Vagina (tissue), 2 donors: ENCODE results near the gene POC1A. TPM values are rescaled to one million over a fixed set of nuclear protein-coding genes. Genes with fewer than 3 reads are reported as not detected.
A peak's percentile ranks its signal among the peaks of the same experiment; 100 is the strongest.
"Not testable (repeated sequence)": the region's sequence is repeated elsewhere in the genome, so short reads cannot be mapped to it uniquely, and the experiment has no call there.

Experiments used
- DNase-seq, 2 donors: peaks; one replicate each; pipeline ENCODE4 v3.0.0-alpha.2; 2017; ENCODE audit errors: extremely low spot score in 2 of 2
- H3K27ac ChIP-seq: fragments of 200-600 bp; sonication (generic); one replicate; pipeline ENCODE4 v1.5.1; 2019
- H3K27me3 ChIP-seq: fragments of 200-600 bp; sonication (generic); one replicate; pipeline ENCODE4 v1.5.1; 2019
- H3K36me3 ChIP-seq, 2 donors: fragments of 200-600 bp; sonication (generic); one replicate each; pipeline ENCODE4 v1.5.1; 2017 to 2019
- H3K4me1 ChIP-seq: fragments of 200-600 bp; sonication (generic); one replicate; pipeline ENCODE4 v1.5.1; 2019
- H3K4me3 ChIP-seq, 2 donors: fragments of 200-600 bp; sonication (generic); 1 replicate in 1 of 2; 2 replicates in 1 of 2; pipeline ENCODE4 v1.5.1; 2016 to 2019
- H3K9me3 ChIP-seq: fragments of 200-600 bp; sonication (generic); one replicate; pipeline ENCODE4 v1.5.1; 2019
- CTCF ChIP-seq, 3 experiments: fragments of 450-650 bp in 2 of 3; fragments of 200-600 bp in 1 of 3; sonication (generic) in 1 of 3; IDR thresholded peaks; one replicate each; pipeline ENCODE4 v1.5.1; 2017 to 2019; ENCODE audit warnings: antibody characterized with exemption in 3 of 3, mild to moderate bottlenecking in 2 of 3, moderate library complexity in 2 of 3
- POLR2A ChIP-seq, 2 donors: fragments of 450-650 bp; IDR thresholded peaks; one replicate each; pipeline ENCODE4 v1.6.1; 2017; ENCODE audit warnings: antibody characterized with exemption in 2 of 2, mild to moderate bottlenecking in 2 of 2, moderate library complexity in 2 of 2
- POLR2AphosphoS5 ChIP-seq, 2 donors: sonication (generic); formaldehyde crosslinking; IDR thresholded peaks; one replicate each; pipeline ENCODE4 v1.9.0; 2017; ENCODE audit warnings: antibody characterized with exemption in 2 of 2, mild to moderate bottlenecking in 2 of 2, low read depth in 1 of 2; ENCODE audit not compliant: insufficient read depth in 1 of 2
- intact Hi-C: fragments of 100-400 bp; cut with DNase I; formaldehyde crosslinking; loops from one replicate; pipeline ENCODE4 v1.15.1; 2023
- total RNA-seq: library from RNA; depleted of rRNA; stranded (reverse); fragments of >200 nt; gene quantifications from one replicate; pipeline ENCODE4 v1.2.3, GENCODE V29; 2016

Gene POC1A
- total RNA-seq, 1 donor from 2014 or later = 0.74 TPM

- no peak overlapping the region for H3K4me3 ChIP-seq
- H3K36me3 ChIP-seq = no peaks in the 10 kb centered on the region
- H3K27ac ChIP-seq = no peak overlapping the region
- no peaks in the 10 kb centered on the region for H3K9me3 ChIP-seq
- TF ChIP-seq CTCF (IDR thresholded peaks at IDR 0.05) = no peak
- no peak for TF ChIP-seq POLR2AphosphoS5 (IDR thresholded peaks at IDR 0.05; ENCODE audit: insufficient read depth in 1 of 2, low read depth in 1 of 2)
- no peak for TF ChIP-seq POLR2A (IDR thresholded peaks at IDR 0.05)
- intact Hi-C loops = no loop called here
- DNase-seq = peak in 1 of 2 donors; percentile 52
- H3K27me3 ChIP-seq = no peaks in the 10 kb centered on the region
- H3K4me1 ChIP-seq = peaks cover 11% of the 10 kb centered on the region
Measured at GRCh38 chr3:52155912-52156311, 1.7 kb upstream of the POC1A start.

GRCh38 chr3:52153389-52154096 is 680 bp downstream of the POC1A start:
- no peaks in the 10 kb centered on the region for H3K27me3 ChIP-seq
- TF ChIP-seq POLR2A (IDR thresholded peaks at IDR 0.05) (no peak), POLR2AphosphoS5 (IDR thresholded peaks at IDR 0.05; ENCODE audit: insufficient read depth in 1 of 2, low read depth in 1 of 2) (no peak), CTCF (IDR thresholded peaks at IDR 0.05) (no peak)
- H3K4me3 ChIP-seq = peak overlapping the region; percentile 52 to 67
- peak overlapping the region; percentile 80 for H3K27ac ChIP-seq
- intact Hi-C loops = no loop called here
- H3K36me3 ChIP-seq = no peaks in the 10 kb centered on the region
- peaks cover 11% of the 10 kb centered on the region for H3K4me1 ChIP-seq
- DNase-seq = no peak
- no peaks in the 10 kb centered on the region for H3K9me3 ChIP-seq

GRCh38 chr3:52151991-52152390 is 2.2 kb downstream of the POC1A start:
- H3K27me3 ChIP-seq, H3K4me3 ChIP-seq, H3K27ac ChIP-seq, intact Hi-C loops, H3K9me3 ChIP-seq, DNase-seq, H3K36me3 ChIP-seq: not testable (repeated sequence)
- H3K4me1 ChIP-seq = peaks cover 11% of the 10 kb centered on the region

- TF ChIP-seq POLR2A (IDR thresholded peaks at IDR 0.05) (no peak), CTCF (IDR thresholded peaks at IDR 0.05) (no peak), POLR2AphosphoS5 (IDR thresholded peaks at IDR 0.05; ENCODE audit: insufficient read depth in 1 of 2, low read depth in 1 of 2) (no peak)
- Histone ChIP-seq H3K4me3 (no peak overlapping the region), H3K27ac (no peak overlapping the region), H3K27me3 (no peaks in the 10 kb centered on the region), H3K36me3 (no peaks in the 10 kb centered on the region), H3K9me3 (no peaks in the 10 kb centered on the region), H3K4me1 (peaks cover 11% of the 10 kb centered on the region)
- DNase-seq = peak; percentile 52 to 58
- intact Hi-C loops = no loop called here
Measured at GRCh38 chr3:52150860-52151259, 3.4 kb downstream of the POC1A start.

- intact Hi-C loops = no loop called here
Measured at GRCh38 chr3:52150357-52150756, 3.9 kb downstream of the POC1A start.

GRCh38 chr3:52149726-52150125 is 4.5 kb downstream of the POC1A start:
- H3K36me3 ChIP-seq = no peaks in the 10 kb centered on the region
- peaks cover 11% of the 10 kb centered on the region for H3K4me1 ChIP-seq
- H3K4me3 ChIP-seq = no peak overlapping the region
- peak; percentile 64 to 77 for DNase-seq
- no peaks in the 10 kb centered on the region for H3K27me3 ChIP-seq
- no peak overlapping the region for H3K27ac ChIP-seq
- no peaks in the 10 kb centered on the region for H3K9me3 ChIP-seq
- intact Hi-C loops = loop anchor here (5.0 kb wide), 1 partner anchor 212 kb away; no protein-coding TSS in a partner anchor
- TF ChIP-seq CTCF (IDR thresholded peaks at IDR 0.05) (no peak), POLR2A (IDR thresholded peaks at IDR 0.05) (no peak), POLR2AphosphoS5 (IDR thresholded peaks at IDR 0.05; ENCODE audit: insufficient read depth in 1 of 2, low read depth in 1 of 2) (no peak)

More at GRCh38 chr3:52150357-52150756, 3.9 kb downstream of the POC1A start:
- H3K9me3 ChIP-seq = no peaks in the 10 kb centered on the region
- H3K36me3 ChIP-seq = no peaks in the 10 kb centered on the region
- peak in 1 of 2 donors; percentile 79 for DNase-seq
- no peak for TF ChIP-seq POLR2A (IDR thresholded peaks at IDR 0.05)
- H3K27ac ChIP-seq = no peak overlapping the region
- no peak overlapping the region for H3K4me3 ChIP-seq
- no peaks in the 10 kb centered on the region for H3K27me3 ChIP-seq
- peaks cover 11% of the 10 kb centered on the region for H3K4me1 ChIP-seq
